Muscle of leg (tissue), 11 donors: ENCODE results near the gene SMIM7. TPM values are rescaled to one million over a fixed set of nuclear protein-coding genes. Genes with fewer than 3 reads are reported as not detected.
"Not testable (repeated sequence)": the region's sequence is repeated elsewhere in the genome, so short reads cannot be mapped to it uniquely, and the experiment has no call there.

Experiments used
- DNase-seq: peaks from one replicate; pipeline ENCODE4 v3.0.0; 2013
- H3K27ac ChIP-seq: one replicate; pipeline ENCODE4 v1.5.1; 2013; ENCODE audit warnings: mild to moderate bottlenecking, low read length, control low read depth
- H3K27me3 ChIP-seq: one replicate; pipeline ENCODE4 v1.6.1; 2013; ENCODE audit warnings: low read length; ENCODE audit not compliant: control insufficient read depth, insufficient read depth
- H3K36me3 ChIP-seq: one replicate; pipeline ENCODE4 v1.6.1; 2013; ENCODE audit warnings: low read length; ENCODE audit not compliant: control insufficient read depth, insufficient read depth
- H3K4me1 ChIP-seq: one replicate; pipeline ENCODE4 v1.6.1; 2013; ENCODE audit warnings: low read length; ENCODE audit not compliant: control insufficient read depth, insufficient read depth
- H3K4me3 ChIP-seq: one replicate; pipeline ENCODE4 v1.5.1; 2013; ENCODE audit warnings: low read length, control low read depth
- H3K9me3 ChIP-seq: replicated peaks from 2 replicates; pipeline ENCODE4 v1.6.1; 2013; ENCODE audit warnings: low read depth, low read length; ENCODE audit not compliant: control insufficient read depth
- WGBS: methylation state at CpG from one replicate; pipeline ENCODE4 v1.1.5; 2013; ENCODE audit warnings: missing lambda C conversion rate; ENCODE audit not compliant: insufficient coverage; 5-methylcytosine and 5-hydroxymethylcytosine counted together
- polyA plus RNA-seq, 8 donors: library from polyadenylated mRNA; unstranded; fragments of 120-200 nt; gene quantifications; one replicate each; pipeline versions ENCODE4 v1.2.1 to v1.2.3, GENCODE V29; 2013; ENCODE audit warnings: inconsistent platforms in 1 of 8, low replicate concordance in 1 of 8; ENCODE audit not compliant: insufficient read length in 8 of 8, insufficient read depth in 1 of 8
- total RNA-seq: library from RNA; stranded (reverse); fragments of 120-200 nt; gene quantifications from one replicate; pipeline ENCODE4 v1.2.4, GENCODE V29; 2013

The SMIM7 gene
- total and polyA plus RNA-seq, 9 donors, result 50.4 to 70.1 (median 57.8) TPM

GRCh38 chr19:16678498-16678897, 18.6 kb upstream of the SMIM7 start:
- DNase-seq, result no peak
- no peaks in the 10 kb centered on the region for H3K27me3 ChIP-seq
- no peak overlapping the region for H3K4me3 ChIP-seq
- H3K9me3 ChIP-seq, result peaks cover 6% of the 10 kb centered on the region
- peaks cover 26% of the 10 kb centered on the region for H3K36me3 ChIP-seq
- no CpG with 5 or more reads among the region's 9 CpGs for WGBS
- H3K27ac ChIP-seq, result no peak overlapping the region
- H3K4me1 ChIP-seq, result no peaks in the 10 kb centered on the region

GRCh38 chr19:16677055-16677454, 17.1 kb upstream of the SMIM7 start:
- no peak overlapping the region for H3K27ac ChIP-seq
- H3K4me3 ChIP-seq, result no peak overlapping the region
- peaks cover 6% of the 10 kb centered on the region for H3K4me1 ChIP-seq

GRCh38 chr19:16676101-16676798, 16.3 kb upstream of the SMIM7 start:
- Histone ChIP-seq H3K27me3 (no peaks in the 10 kb centered on the region), H3K27ac (no peak overlapping the region), H3K36me3 (peaks cover 10% of the 10 kb centered on the region), H3K4me1 (peaks cover 11% of the 10 kb centered on the region), H3K9me3 (peaks cover 3% of the 10 kb centered on the region), H3K4me3 (no peak overlapping the region)
- 94% methylated on average over 3 of the region's 15 CpGs for WGBS
- DNase-seq, result no peak

More at GRCh38 chr19:16677055-16677454, 17.1 kb upstream of the SMIM7 start:
- H3K9me3 ChIP-seq, result peaks cover 6% of the 10 kb centered on the region
- no peak for DNase-seq
- H3K27me3 ChIP-seq, result no peaks in the 10 kb centered on the region
- peaks cover 17% of the 10 kb centered on the region for H3K36me3 ChIP-seq

GRCh38 chr19:16673839-16674238, 13.9 kb upstream of the SMIM7 start:
- not testable (repeated sequence) for H3K36me3 ChIP-seq, H3K27me3 ChIP-seq, H3K4me3 ChIP-seq, DNase-seq, H3K9me3 ChIP-seq, H3K27ac ChIP-seq
- H3K4me1 ChIP-seq, result peaks cover 12% of the 10 kb centered on the region
- WGBS, result 33% methylated on average over 1 of the region's 4 CpGs

GRCh38 chr19:16673231-16673630, 13.3 kb upstream of the SMIM7 start:
- H3K27ac ChIP-seq, result no peak overlapping the region
- DNase-seq, result no peak
- H3K4me1 ChIP-seq, result peaks cover 12% of the 10 kb centered on the region
- H3K4me3 ChIP-seq, result no peak overlapping the region
- WGBS, result 77% methylated on average over 3 of the region's 3 CpGs
- H3K27me3 ChIP-seq, result no peaks in the 10 kb centered on the region
- peaks cover 4% of the 10 kb centered on the region for H3K36me3 ChIP-seq
- H3K9me3 ChIP-seq, result no peaks in the 10 kb centered on the region

GRCh38 chr19:16671652-16672274, 11.8 kb upstream of the SMIM7 start:
- H3K27me3 ChIP-seq, result no peaks in the 10 kb centered on the region
- no peaks in the 10 kb centered on the region for H3K9me3 ChIP-seq
- peak overlapping the region; percentile 89 for H3K27ac ChIP-seq
- H3K36me3 ChIP-seq, result peaks cover 7% of the 10 kb centered on the region
- no peak overlapping the region for H3K4me3 ChIP-seq
- peak; percentile 81 for DNase-seq
- WGBS, result 68% methylated on average over 7 of the region's 12 CpGs
- H3K4me1 ChIP-seq, result peaks cover 12% of the 10 kb centered on the region

- DNase-seq, result no peak
- Histone ChIP-seq H3K4me1 (peaks cover 12% of the 10 kb centered on the region), H3K36me3 (peaks cover 7% of the 10 kb centered on the region), H3K4me3 (no peak overlapping the region), H3K9me3 (no peaks in the 10 kb centered on the region), H3K27me3 (no peaks in the 10 kb centered on the region), H3K27ac (peak overlapping the region; percentile 29)
- WGBS, result 98% methylated on average over 6 of the region's 13 CpGs
Observed at GRCh38 chr19:16670291-16670690, 10.3 kb upstream of the SMIM7 start.

GRCh38 chr19:16668702-16669101, 8.8 kb upstream of the SMIM7 start:
- not testable (repeated sequence) for H3K36me3 ChIP-seq, H3K27ac ChIP-seq, H3K9me3 ChIP-seq, DNase-seq, H3K27me3 ChIP-seq, H3K4me3 ChIP-seq
- peaks cover 15% of the 10 kb centered on the region for H3K4me1 ChIP-seq
- WGBS, result no CpG with 5 or more reads among the region's 4 CpGs

- H3K4me3 ChIP-seq, result no peak overlapping the region
- no peaks in the 10 kb centered on the region for H3K9me3 ChIP-seq
- 100% methylated on average over 1 of the region's 5 CpGs for WGBS
- no peak overlapping the region for H3K27ac ChIP-seq
- peaks cover 7% of the 10 kb centered on the region for H3K36me3 ChIP-seq
- H3K4me1 ChIP-seq, result peaks cover 15% of the 10 kb centered on the region
- DNase-seq, result no peak
- H3K27me3 ChIP-seq, result no peaks in the 10 kb centered on the region
Observed at GRCh38 chr19:16668176-16668575, 8.2 kb upstream of the SMIM7 start.

- Histone ChIP-seq H3K27ac (peak overlapping the region; percentile 88), H3K4me1 (peaks cover 28% of the 10 kb centered on the region), H3K9me3 (no peaks in the 10 kb centered on the region), H3K27me3 (no peaks in the 10 kb centered on the region), H3K36me3 (peaks cover 29% of the 10 kb centered on the region), H3K4me3 (peak overlapping the region; percentile 96)
- 2% methylated on average over 28 of the region's 31 CpGs for WGBS
- peak; percentile 53 for DNase-seq
Observed at GRCh38 chr19:16661480-16662034, 1.6 kb upstream of the SMIM7 start.
